UCSD-AML1 (cell line): ENCODE data around the gene STUM.
"Not testable (repeated sequence)": the region's sequence is repeated elsewhere in the genome, so short reads cannot be mapped to it uniquely, and the experiment has no call there.

Experiments
- DNase-seq: peaks from one replicate; lab custom pipeline; 2025; ENCODE audit not compliant: unreplicated experiment; lab: John Stamatoyannopoulos, UW

STUM gene

DNA sequence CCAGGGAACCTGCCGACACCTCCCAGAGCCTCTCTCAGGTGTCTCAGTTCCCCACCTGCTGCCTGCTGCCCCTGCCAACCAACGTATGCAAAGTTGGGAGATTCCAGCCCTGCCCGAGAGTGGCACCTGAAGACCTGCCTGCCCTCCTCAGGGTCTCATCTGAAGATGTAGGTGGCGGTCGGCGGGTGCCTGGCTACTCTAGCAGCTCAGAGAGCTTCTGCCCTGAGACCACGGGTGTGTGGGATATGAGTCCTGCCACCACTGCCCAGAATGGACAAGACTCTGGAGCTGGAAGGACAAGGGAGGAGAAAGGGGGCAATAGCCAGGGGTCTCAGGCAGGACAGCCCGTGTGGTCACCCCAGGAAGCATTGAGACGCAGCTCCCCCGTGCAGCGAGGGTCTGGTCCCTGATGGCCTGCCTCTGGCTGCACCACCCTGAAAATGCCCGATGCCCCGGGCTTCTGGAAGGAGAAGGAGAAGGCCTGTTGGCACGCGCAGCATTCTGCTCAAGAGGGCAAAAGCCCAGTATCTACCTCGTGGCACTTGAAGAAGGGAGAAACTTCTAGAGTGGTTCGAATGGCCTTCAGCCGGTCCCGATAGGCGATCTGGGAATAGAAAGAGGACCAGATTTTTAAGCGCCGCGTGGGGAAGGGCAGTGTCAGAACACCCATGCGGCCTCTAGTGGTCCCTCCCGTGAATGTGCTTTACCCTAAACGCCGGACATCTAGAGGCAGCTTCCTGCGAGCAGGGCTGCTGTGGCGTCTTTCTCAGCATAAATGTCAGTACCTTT, 88.8 kb downstream of the STUM start:
- no peak for DNase-seq

DNA sequence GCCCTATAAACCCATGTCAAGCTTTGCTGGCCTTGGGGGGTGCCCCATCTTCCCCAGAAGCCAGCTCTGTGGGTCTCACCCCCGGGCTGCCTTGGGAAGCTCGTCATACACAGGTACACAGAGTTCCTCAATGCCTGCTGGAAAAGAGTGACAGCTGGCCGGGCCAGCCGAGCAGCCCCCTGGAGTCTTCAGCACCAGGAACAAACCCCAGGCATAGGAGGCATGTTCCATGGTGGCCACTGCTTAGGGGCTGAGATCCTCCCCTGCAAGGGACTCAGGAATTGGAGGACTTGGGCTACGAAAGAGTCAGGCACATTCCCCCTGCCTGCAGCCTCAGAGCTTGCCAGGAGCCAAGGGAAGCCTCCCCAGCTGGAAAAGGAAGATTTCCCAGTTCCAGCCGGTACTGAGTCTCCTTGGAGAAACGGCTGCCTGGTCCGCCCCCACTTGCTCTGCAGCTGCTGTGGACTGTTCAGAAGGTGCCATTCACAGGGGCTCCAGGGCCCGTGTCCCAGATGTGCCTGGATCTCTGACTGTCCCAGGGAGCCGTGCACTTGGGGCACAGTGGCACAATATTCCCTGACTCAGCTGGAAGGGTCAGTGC, 89.5 kb downstream of the STUM start:
- no peak for DNase-seq

DNA sequence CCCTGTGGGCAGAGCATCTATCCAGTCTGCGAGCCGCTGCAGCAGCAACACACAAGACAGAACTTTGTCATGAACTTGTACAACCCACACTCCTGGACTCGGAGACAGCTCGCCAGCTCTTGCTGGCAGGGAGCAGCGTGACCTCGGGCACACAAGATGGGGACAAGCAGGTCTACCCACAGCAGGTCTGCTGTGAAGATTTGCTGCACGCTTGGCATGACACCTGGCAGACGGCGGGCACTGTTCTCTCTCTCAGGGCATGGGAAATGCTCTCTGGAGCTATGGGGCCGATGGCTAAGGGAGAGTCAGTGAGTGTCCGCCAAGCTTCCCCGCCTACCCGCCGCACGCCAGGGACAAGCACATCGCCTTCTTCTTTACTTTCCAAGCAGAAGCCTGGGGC, 90.0 kb downstream of the STUM start:
- DNase-seq: no peak

DNA sequence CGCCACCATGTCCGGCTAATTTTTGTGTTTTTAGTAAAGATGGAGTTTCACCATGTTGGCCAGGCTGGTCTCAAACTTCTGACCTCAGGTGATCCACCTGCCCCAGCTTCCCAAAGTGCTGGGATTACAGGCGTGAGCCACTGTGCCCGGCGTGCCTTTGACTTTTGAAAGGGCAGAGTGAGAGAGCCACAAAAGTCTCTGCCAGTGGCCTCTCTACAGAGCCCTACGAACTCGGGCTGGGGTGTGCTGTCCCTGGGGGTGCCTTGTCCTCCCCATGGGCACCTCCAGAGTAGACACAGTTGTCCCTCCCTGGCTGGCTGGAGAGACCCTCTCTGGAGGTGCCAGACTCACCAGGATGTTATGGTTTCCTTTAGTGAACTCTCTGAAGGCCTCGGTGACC, 90.6 kb downstream of the STUM start:
- not testable (repeated sequence) for DNase-seq

DNA sequence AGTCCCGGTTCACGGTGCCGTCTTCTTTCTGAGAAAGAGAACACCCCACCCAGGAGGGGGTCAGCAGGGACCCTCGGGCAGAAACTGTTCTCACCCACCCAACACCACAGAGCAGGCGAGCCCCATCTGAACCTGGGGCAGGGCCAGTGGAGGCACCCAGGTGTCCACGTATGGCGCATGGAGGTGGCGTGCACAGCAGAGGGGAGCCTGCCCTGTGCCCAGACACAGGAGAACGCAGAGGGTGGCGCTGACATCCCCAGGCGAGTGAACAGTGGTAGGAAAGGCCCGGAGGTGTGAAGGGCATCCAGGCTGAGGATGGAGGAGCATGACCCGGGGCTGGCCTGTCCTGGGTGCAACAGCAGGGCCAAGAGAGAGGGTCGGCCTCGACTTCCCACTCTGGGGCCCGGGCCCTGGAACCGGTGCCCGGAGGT, 91.1 kb downstream of the STUM start:
- DNase-seq: no peak

DNA sequence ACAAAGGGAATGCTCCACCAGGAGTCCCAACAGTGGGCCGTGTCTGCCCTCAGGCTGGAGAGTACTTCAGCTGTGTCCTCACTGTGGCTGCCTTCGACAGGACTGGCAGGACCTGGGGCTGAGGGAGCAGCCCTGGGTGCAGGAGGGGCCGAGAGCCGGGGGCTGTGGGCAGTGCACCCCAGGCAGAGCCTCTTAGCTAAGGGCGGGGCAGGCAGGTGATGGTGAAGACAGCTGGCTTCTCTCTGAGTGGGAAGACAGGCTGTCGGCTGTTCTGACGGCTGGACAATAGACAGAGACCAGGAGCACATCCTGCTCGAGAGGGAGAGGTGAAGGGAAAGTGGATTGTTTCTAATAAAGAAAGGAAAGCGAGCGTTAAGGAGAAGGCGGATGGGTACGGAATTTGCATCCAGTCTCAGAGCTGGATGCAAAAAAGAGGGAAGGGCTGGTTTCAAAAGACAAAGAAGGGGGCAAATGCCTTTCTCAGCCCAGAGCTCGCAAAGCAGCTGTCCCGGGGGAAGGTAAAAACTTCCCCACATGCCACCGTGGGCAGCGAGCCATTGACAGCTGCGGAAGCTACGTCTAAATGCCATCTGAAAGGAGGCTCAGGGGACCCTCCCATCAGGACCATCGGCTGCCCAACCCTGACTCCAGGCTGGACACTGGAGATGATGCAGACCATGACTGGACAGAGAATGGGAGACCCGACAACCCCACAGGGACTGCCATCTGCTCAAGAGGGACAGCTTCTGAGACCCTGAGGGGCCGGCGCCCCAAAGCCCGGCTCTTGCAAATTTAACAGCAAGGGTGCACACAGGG, 92.0 kb downstream of the STUM start:
- DNase-seq: no peak

DNA sequence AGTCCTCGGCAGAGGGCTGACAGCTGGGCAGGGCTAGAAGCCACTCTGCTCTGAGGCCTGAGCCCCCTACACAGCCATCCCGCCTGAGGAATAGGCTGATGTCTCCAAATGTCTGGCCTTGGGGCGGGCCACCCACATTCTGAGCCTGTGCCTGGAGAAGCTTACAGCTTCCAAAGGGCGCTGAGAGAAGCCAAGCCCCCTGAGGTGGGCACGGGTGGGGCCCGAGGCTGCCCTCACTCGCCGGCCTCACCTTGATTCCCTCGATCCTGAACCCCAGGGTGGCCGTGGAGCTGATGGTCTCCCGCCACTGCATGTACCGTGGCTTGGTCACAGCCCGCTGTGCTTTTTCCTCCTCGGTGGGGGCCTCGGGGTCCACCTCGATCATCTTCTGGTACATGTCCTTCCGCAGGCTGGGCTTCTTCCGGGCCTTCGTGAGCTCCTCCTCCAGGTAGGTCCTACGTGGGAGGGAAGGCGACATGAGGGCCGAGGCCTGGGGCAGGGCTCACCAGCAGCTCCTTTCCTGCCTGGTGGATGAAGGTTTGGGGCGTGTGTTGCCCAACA, 93.2 kb downstream of the STUM start:
- DNase-seq: no peak

DNA sequence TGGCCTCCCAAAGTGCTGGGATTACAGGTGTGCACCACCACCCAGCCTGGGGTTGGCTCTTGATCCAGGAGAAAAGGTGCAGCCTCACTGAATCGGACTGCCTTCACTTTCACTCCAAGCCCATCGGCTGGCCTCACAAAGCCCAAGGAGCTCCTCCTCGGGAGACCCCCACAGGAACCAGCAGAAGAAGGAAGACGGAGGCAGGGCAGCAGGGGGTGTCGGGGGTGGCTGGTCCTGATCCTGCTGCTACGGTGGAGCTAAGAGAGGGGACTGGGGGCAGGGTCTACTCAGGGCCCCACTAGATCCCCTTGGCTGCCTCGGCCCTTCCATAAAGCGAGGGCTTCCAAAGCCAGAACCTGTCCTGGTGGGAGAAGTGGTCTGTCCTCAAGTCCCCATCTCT, 93.9 kb downstream of the STUM start:
- DNase-seq: no peak

DNA sequence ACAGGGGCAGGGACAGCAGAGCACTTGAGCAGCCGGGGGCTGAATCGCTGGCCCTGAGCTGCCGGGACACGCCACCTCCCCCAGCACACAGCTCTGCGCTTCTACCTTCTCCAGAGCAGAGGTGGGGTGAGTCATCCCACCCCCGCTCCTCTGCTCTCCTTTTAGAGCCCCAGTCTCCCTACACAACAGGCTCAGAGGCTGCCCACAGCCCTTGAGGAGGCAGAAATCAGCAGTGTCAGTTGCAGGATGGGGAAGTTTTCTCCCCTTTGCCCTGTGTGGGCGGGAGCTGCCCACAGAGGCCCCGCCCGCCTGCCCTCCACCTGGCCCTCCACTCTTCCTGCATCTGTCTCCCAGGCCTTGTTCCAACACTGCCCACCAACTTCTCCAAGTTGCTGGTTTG, 94.6 kb downstream of the STUM start:
- DNase-seq: peak; percentile 68

DNA sequence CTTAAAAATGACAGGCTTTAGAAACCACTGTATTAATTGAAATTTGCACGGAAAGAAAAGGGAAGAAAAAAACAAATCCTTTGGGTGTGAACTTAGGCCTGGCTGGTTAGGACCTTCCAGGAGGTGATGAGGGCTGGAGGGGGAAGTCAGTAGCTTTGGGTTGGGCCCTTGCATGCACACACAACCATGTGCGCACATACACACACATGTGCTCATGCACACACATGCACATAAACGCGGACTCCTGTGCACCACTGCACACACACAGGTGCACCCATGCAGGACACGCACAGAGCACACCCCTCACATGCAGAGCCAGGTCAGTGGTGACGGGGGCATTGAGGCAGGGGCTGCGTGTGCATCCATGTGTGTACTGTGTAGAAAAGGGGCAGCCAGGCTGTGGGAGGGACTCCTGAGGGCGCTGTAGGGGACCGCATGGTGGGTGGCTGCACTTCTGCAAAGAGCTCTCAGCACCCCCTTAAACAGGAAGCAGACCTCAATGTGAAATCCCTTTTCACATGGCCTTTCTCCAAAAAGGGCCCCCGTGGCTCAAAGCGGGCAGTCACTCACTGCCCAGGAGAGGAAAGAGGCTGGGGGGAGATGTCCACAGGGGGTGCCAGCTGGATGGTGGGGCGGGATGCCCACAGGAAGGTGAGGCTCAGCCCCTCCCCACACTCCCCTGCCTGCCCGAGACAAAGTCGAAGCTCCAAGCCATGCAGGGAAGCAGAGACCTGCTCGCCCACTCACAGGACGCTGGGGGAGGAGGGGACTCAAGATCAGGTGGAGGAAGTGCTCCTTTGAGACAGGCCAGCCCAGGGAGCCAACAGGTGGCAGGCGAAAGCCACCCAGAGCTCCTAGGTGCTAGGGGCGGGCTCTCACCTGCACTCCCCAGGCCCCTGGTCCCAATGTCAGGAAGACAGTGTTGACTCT, 95.3 kb downstream of the STUM start:
- peak; percentile 58 for DNase-seq

DNA sequence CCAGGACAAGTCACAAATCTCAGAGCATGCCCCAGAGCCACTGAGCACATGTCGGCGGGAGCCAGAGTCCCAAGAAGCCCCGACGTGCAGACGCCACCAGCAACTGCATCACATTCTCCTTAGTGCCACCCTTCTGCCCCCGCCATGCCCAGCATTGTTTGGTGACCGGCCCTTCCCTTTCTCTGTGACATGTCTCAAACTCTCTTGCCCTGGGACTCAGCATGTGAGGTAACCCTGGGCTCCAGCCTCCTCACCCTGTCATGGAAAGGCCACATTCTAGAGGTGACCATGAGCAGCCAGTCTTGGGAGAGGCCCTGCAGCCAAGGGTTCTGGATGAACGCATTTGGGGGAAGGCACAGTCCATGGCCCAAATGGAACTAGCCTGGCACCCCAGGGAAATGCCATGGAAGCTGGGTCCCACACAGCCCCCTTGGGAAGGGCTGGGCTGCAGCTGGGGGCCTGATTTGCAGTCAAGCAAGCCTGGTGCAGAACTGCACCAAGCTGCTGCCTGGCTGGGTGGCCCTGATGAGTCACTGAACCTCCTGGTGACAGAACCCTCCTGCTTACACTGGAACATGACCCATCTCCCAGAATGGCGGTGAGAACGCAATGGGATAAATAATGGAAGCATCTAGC, 96.1 kb downstream of the STUM start:
- DNase-seq: no peak

DNA sequence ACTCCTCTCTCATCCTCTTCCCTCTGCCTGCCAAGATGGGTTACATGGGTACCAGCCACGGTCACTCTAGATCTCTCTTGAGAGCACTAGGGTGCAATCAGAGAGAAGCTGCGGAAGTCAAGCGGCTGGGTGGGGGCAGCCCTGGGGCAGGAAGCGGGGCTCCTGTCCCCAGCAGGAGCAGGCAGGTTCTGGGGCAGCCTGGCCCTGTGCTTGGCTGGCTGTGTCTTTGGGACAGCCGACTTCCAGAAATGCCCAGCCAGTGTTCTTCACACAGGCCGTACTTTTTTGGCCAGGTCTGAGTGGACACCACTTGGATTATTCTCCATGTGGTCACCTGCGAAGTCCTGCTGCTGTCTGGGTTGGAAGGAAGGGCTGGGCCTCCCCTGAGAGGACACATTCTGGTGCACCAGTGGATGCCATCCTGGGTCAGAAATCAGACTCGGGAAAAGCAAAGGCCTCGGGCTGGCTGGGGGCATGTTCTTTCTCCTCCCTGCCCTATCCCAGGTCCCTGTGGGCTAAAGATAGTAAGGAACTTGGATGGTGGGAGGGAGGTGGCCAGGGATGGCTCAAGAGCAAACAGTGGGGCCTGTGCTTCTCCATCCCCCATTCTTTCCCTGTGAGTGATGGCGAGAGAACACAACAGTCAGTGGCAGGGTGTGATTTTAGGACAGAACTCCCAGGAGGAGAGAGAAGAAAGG, 96.9 kb downstream of the STUM start:
- DNase-seq: no peak

DNA sequence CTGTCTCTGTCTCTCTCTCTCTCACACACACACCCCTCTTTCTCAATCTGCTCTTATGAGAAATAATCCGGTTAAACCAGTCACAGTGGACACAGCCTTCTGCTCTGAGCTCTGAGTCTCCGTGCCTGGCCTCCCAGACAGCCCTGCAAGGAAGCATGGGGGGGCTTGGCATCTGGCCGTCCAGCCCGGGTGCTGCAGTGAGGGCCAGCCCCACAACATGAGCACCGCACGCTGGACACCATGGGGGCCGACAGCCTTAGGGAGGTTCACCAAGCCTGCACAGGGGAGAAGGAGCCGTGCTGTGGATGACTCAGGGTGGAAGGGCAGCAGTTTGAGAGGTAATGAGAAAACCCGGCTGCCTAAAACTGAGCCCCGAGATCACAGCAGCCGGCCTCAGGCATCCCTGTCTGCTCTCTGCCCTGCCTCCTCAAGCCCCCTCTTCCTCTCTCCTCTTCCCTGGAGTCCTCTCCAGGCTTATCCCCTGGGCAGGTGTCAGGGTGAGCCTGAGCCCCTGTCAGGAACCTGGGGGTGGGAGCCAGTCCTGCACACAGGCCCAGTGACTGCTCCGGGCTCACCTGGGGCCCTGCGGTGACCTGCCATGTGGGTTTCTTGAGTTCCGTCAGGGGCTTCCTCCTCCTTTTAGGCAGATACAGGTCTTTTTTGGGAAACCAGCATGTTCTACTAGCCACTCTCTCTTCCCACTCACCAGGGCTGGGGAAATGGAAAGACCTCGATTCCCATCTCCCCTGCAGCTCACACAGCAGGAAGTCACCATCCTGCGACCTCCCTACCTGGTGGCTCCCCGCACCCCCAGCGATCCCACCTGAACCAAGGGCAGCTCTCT, 97.7 kb downstream of the STUM start:
- no peak for DNase-seq

DNA sequence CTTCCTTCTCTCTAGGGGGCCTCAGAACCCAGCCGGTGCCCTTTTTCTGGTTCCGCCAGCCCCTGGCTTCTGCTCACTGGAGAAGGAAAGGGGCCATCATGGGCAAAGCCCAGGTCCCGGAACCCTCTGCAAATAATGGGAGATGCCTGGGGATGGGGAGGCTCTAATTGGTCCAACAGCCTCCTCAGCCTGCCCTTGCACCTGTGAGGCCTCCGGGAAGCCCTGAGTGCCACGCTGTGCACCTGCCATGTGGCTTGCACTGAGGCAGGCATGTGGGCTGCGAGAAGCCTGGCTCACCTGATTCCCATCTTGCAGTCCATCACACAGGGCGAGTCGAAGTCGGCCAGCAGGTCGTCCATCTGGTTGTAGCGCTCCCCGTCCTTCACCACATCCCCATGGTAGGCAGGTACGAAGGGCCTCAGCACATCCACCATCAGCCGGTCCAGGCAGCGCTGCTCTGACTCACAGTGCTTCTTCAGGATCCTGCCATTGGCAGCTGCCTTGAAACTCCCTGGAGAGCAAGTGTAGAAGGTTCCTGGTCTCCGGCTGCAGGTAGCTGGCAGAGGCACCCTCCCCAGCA, 98.4 kb downstream of the STUM start:
- no peak for DNase-seq

DNA sequence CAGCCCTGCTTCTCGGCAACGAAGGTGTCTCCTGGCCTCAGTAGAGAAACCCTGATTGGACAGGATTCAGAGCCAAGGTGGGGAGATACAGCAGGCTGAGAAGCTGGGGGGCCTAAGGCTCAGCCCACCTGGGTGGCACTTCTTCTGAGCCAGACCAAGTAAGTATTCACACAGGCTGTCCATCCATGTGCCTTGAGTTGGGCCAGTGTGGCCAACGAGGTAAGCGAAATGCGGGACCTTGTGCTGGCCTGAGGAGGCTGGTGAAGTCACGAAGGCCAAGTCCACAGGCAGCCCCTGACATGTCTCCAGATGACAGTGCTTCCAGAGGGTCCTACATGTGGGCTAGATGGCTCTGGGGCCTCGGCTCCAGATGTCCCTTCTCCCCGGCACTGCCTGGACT, 99.2 kb downstream of the STUM start:
- DNase-seq: no peak

DNA sequence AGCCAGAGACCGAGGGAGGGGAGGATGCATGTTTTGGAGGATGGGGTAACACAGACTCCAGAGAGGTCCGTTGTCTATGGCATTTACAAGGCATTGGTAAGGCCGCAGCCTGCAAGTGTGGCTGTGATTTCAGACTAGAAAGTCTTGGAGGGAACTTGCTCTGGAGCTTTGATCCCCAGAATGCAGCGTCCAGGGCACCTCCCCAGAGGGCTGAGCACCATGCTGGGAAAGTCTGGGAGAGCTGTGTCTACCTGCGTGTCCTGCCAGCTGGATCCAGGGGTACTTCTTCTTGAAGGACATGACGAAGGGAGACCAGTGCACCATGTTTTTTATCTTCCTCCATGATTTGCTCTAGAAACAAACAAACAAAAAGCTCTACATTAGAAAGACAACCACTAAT, 99.9 kb downstream of the STUM start:
- no peak for DNase-seq

DNA sequence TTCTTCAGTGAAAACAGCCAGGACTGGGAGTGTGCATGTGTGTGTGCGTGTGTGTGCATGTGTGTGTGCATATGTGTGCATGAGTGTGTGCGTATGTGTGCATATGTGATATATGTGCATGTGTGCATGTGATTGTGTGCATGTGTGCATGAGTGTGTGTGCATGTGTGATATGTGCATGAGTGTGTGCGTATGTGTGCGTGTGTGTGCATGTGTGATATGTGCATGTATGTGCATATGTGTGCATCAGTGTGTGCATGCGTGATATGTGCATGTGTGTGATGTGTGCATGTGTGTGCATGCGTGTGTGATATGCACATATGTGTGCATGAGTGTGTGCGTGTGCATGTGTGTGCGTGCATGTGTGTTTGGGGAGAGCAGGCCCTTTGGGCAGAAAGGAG, 100.7 kb downstream of the STUM start:
- no peak for DNase-seq

DNA sequence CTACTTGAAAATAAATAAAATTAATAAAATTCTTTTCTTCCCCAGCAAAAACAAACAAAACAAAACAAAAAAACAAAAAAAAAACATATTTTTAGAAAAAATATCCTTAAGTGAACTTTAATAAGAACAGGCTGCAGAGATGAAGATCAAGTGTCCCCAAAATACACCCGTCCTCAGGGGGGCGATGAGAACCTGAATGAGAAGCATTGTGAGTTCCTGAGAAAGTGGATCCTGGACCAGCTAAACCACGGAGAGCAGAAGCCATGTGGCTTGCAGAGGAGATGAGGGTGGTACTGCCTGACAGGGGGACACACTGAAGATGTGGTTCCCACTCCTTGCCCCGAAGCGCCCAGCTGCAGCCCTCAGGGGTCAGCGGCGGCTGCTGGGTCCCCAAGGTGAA, 101.2 kb downstream of the STUM start:
- peak; percentile 42 for DNase-seq
